Panc1 (cell line): ENCODE results near the gene ST6GALNAC6. TPM values are rescaled to one million over a fixed set of nuclear protein-coding genes. Genes with fewer than 3 reads are reported as not detected.

Experiments used
- ATAC-seq: fragments of 200-7000 bp; cut with Tn5 transposase; 2 replicates; pipeline ENCODE4 v1.9.1; 2020; ENCODE audit warnings: mild to moderate bottlenecking, moderate library complexity
- BruUV-seq: library from RNA; stranded (reverse); fragments of 400-500 nt; replicated peaks from 2 replicates; lab custom pipeline; 2021; lab: Mats Ljungman, UMichigan
- CTCF ChIA-PET: fragments of 300-600 bp; sonication (Branson Sonifier 250); formaldehyde crosslinking; loops from one replicate; lab custom pipeline; 2022; ENCODE audit warnings: antibody characterized with exemption; lab: Charles Lee
- POLR2A ChIA-PET: fragments of 300-600 bp; sonication (Branson Sonifier 250); formaldehyde crosslinking; loops from one replicate; lab custom pipeline; 2022; ENCODE audit warnings: antibody characterized with exemption; lab: Charles Lee
- DNase-seq: peaks from one replicate; pipeline ENCODE4 v3.0.0-alpha.2; 2010; ENCODE audit warnings: low read depth, low spot score
- H3K27ac ChIP-seq: 2 replicates; pipeline ENCODE4 v1.5.1; 2011; ENCODE audit warnings: mild to moderate bottlenecking, low read length, inconsistent platforms
- H3K27me3 ChIP-seq: fragments of 200-500 bp; sonication (Bioruptor generic); 2 replicates; pipeline ENCODE4 v1.6.0; 2014; ENCODE audit warnings: low read length, inconsistent platforms; ENCODE audit not compliant: control insufficient read depth, insufficient read depth
- H3K36me3 ChIP-seq: fragments of 200-500 bp; sonication (Bioruptor generic); 2 replicates; pipeline ENCODE4 v1.5.1; 2014; ENCODE audit warnings: inconsistent platforms, mild to moderate bottlenecking, low read length, moderate library complexity; ENCODE audit not compliant: control insufficient read depth, insufficient read depth
- H3K4me1 ChIP-seq: 2 replicates; pipeline ENCODE4 v1.5.1; 2011; ENCODE audit warnings: inconsistent platforms, mild to moderate bottlenecking, low read length, moderate library complexity; ENCODE audit not compliant: control insufficient read depth, insufficient read depth
- H3K4me3 ChIP-seq, 2 experiments: 2 replicates each; pipeline ENCODE4 v1.5.1; 2011 to 2012; ENCODE audit warnings: low read depth in 2 of 2, low read length in 2 of 2, mild to moderate bottlenecking in 2 of 2, inconsistent platforms in 1 of 2, moderate library complexity in 1 of 2
- H3K9me3 ChIP-seq: fragments of 200-500 bp; sonication (Bioruptor generic); 2 replicates; pipeline ENCODE4 v1.5.1; 2014; ENCODE audit warnings: low read depth, mild to moderate bottlenecking, inconsistent platforms, low read length, moderate library complexity; ENCODE audit not compliant: control insufficient read depth, insufficient read depth
- CTCF ChIP-seq: fragments of 450-650 bp; IDR thresholded peaks from 2 replicates; pipeline ENCODE4 v1.5.1; 2017; ENCODE audit warnings: mild to moderate bottlenecking
- POLR2AphosphoS5 ChIP-seq: IDR thresholded peaks from 2 replicates; pipeline ENCODE4 v1.6.1; 2012; ENCODE audit warnings: mild to moderate bottlenecking, low read depth, low read length, moderate library complexity
- REST ChIP-seq, 2 experiments: IDR thresholded peaks; 2 replicates each; pipeline ENCODE4 v1.6.1; 2011 to 2012; ENCODE audit warnings: low read depth in 2 of 2, control low read depth in 1 of 2, low read length in 1 of 2, mild to moderate bottlenecking in 1 of 2, moderate library complexity in 1 of 2; ENCODE audit not compliant: insufficient read depth in 1 of 2
- SIN3A ChIP-seq: IDR thresholded peaks from 2 replicates; pipeline ENCODE4 v1.6.1; 2012; ENCODE audit warnings: low read depth, mild to moderate bottlenecking, low read length, moderate library complexity, borderline replicate concordance; ENCODE audit not compliant: insufficient read depth
- TCF7L2 ChIP-seq: IDR thresholded peaks from 2 replicates; pipeline ENCODE4 v1.6.1; 2011; ENCODE audit warnings: mild to moderate bottlenecking, low read depth, low read length, inconsistent platforms
- in situ Hi-C: cut with HindIII; loops from 2 replicates; pipeline ENCODE4 v1.10.0; 2016; ENCODE audit warnings: low sequenced_read_pairs, low pct_unique_long_range_greater_than_20kb
- intact Hi-C: fragments of 100-400 bp; cut with micrococcal nuclease; formaldehyde crosslinking; loops from one replicate; pipeline ENCODE4 v1.10.0; 2022; ENCODE audit not compliant: unreplicated experiment
- total RNA-seq: library from RNA; stranded (reverse); gene quantifications from one replicate; pipeline ENCODE4 v1.2.1, GENCODE V29; 2021; ENCODE audit not compliant: unreplicated experiment

ST6GALNAC6 gene
- total RNA-seq, 1 experiment from 2014 or later, result 50.2 TPM

- intact Hi-C loops (no loop called here), in situ Hi-C loops (loop anchor here (25.0 kb wide), 1 partner anchor 149 kb away; no protein-coding TSS in a partner anchor)
- ATAC-seq (peak; percentile 52), DNase-seq (no peak)
- peak overlapping the region; percentile 93 for H3K27ac ChIP-seq
- TF ChIP-seq POLR2AphosphoS5 (peak; percentile 61), REST (IDR thresholded peaks at IDR 0.05; ENCODE audit: insufficient read depth in 1 of 2, low read depth in 2 of 2, low read length in 1 of 2) (no peak)
- H3K36me3 ChIP-seq, result peaks cover 9% of the 10 kb centered on the region
- H3K9me3 ChIP-seq, result no peaks in the 10 kb centered on the region
- peaks cover 61% of the 10 kb centered on the region for H3K4me1 ChIP-seq
- H3K4me3 ChIP-seq, result peak overlapping the region; percentile 65 to 66
- ChIA-PET POLR2A (no interaction called here), CTCF (no interaction called here)
- BruUV-seq, result no TSS peak
- no peaks in the 10 kb centered on the region for H3K27me3 ChIP-seq
Measured at GRCh38 chr9:127938298-127938690, 38.9 kb upstream of the ST6GALNAC6 start.

GRCh38 chr9:127937388-127938297, 38.2 kb upstream of the ST6GALNAC6 start, which contains the start of gene DPM2:
TSS of gene DPM2 (minus strand) at chr9:127937854. CDS start at chr9:127937820, 34 bp downstream.
- POLR2A ChIA-PET, result no interaction called here
- intact Hi-C loops, result no loop called here

GRCh38 chr9:127937056-127937387, 37.6 kb upstream of the ST6GALNAC6 start:
- ChIA-PET CTCF (interaction anchor here (0.6 kb wide), 1 partner anchor 87 kb away, joined by 3 read pairs; no protein-coding TSS in a partner anchor), POLR2A (no interaction called here)
- intact Hi-C loops (no loop called here), in situ Hi-C loops (loop anchor here (25.0 kb wide), 1 partner anchor 150 kb away; no protein-coding TSS in a partner anchor)
- DNase-seq (no peak), ATAC-seq (no peak)
- peak overlapping the region; percentile 65 to 66 for H3K4me3 ChIP-seq
- H3K9me3 ChIP-seq, result no peaks in the 10 kb centered on the region
- H3K27ac ChIP-seq, result peak overlapping the region; percentile 93
- TF ChIP-seq TCF7L2 (no peak), SIN3A (no peak), POLR2AphosphoS5 (no peak), CTCF (no peak), REST (IDR thresholded peaks at IDR 0.05; ENCODE audit: insufficient read depth in 1 of 2, low read depth in 2 of 2, low read length in 1 of 2) (no peak)
- H3K36me3 ChIP-seq, result peaks cover 7% of the 10 kb centered on the region
- H3K4me1 ChIP-seq, result peaks cover 52% of the 10 kb centered on the region
- BruUV-seq, result no TSS peak
- H3K27me3 ChIP-seq, result no peaks in the 10 kb centered on the region

More at GRCh38 chr9:127937388-127938297, 38.2 kb upstream of the ST6GALNAC6 start, which contains the start of gene DPM2:
- CTCF ChIA-PET, result interaction anchor here (0.6 kb wide), 1 partner anchor 86 kb away, joined by 3 read pairs; no protein-coding TSS in a partner anchor
- TF ChIP-seq POLR2AphosphoS5 (peak; percentile 94), TCF7L2 (no peak)
- in situ Hi-C loops, result loop anchor here (25.0 kb wide), 1 partner anchor 150 kb away; no protein-coding TSS in a partner anchor
- H3K36me3 ChIP-seq, result peaks cover 7% of the 10 kb centered on the region
- DNase-seq, result peak; percentile 70
- peaks cover 59% of the 10 kb centered on the region for H3K4me1 ChIP-seq
- peak within 1 kb of the TSS; percentile 93 for H3K27ac ChIP-seq
- H3K27me3 ChIP-seq, result no peaks in the 10 kb centered on the region
- ATAC-seq, result peak; percentile 79
- BruUV-seq, result no TSS peak
- H3K4me3 ChIP-seq, result peak within 1 kb of the TSS; percentile 65 to 66
- H3K9me3 ChIP-seq, result no peaks in the 10 kb centered on the region
